SU-DHL-6 (cell line): Measurements from ENCODE around the gene C2orf92.

ENCODE experiments used
- H2AFZ ChIP-seq: fragments of 200-600 bp; sonication (generic); 2 replicates; pipeline ENCODE4 v1.6.1; 2014; ENCODE audit warnings: low read depth, mild to moderate bottlenecking, moderate library complexity, mixed read lengths, antibody characterized with exemption, low read length; ENCODE audit not compliant: severe bottlenecking
- H3F3A ChIP-seq: fragments of 200-600 bp; shearing (Covaris generic); 2 replicates; pipeline ENCODE4 v1.6.0; 2016; ENCODE audit warnings: antibody characterized with exemption, mild to moderate bottlenecking; ENCODE audit not compliant: insufficient read depth
- H3K27ac ChIP-seq: fragments of 200-600 bp; sonication (generic); 2 replicates; pipeline ENCODE4 v1.5.1; 2016; ENCODE audit warnings: low read depth, mild to moderate bottlenecking, low read length, moderate library complexity, mixed read lengths
- H3K27me3 ChIP-seq: fragments of 200-600 bp; sonication (generic), shearing (Covaris generic); 2 replicates; pipeline ENCODE4 v1.6.0; 2014; ENCODE audit warnings: mild to moderate bottlenecking, low read length
- H3K36me3 ChIP-seq: fragments of 200-600 bp; sonication (generic); 2 replicates; pipeline ENCODE4 v1.6.1; 2014; ENCODE audit warnings: mild to moderate bottlenecking, low read length, mixed read lengths
- H3K4me2 ChIP-seq: fragments of 300-600, 200-600 bp; shearing (Covaris generic), sonication (generic); 2 replicates; pipeline ENCODE4 v1.6.0; 2014; ENCODE audit warnings: low read length, low read depth, mild to moderate bottlenecking; ENCODE audit not compliant: poor library complexity, severe bottlenecking
- H3K4me3 ChIP-seq: fragments of 200-600 bp; sonication (generic); 2 replicates; pipeline ENCODE4 v1.5.1; 2014; ENCODE audit warnings: antibody characterized with exemption, low read length, mild to moderate bottlenecking, mixed read lengths; ENCODE audit not compliant: insufficient read depth, poor library complexity, severe bottlenecking
- H3K79me2 ChIP-seq: fragments of 200-600 bp; sonication (generic); 2 replicates; pipeline ENCODE4 v1.6.1; 2014; ENCODE audit warnings: mild to moderate bottlenecking, low read length, moderate library complexity; ENCODE audit not compliant: insufficient read depth
- H3K9ac ChIP-seq: fragments of 200-600 bp; sonication (generic); 2 replicates; pipeline ENCODE4 v1.7.0; 2014; ENCODE audit warnings: mild to moderate bottlenecking, low read length
- H3K9me2 ChIP-seq: fragments of 200-600 bp; sonication (generic); replicated peaks from 2 replicates; pipeline ENCODE4 v1.6.1; 2014; ENCODE audit warnings: low read length; ENCODE audit not compliant: insufficient read depth
- H3K9me3 ChIP-seq: fragments of 200-600 bp; sonication (generic); 2 replicates; pipeline ENCODE4 v1.6.1; 2014; ENCODE audit warnings: low read length, mixed read lengths; ENCODE audit not compliant: insufficient read depth
- H4K20me1 ChIP-seq: fragments of 200-600 bp; sonication (generic); 2 replicates; pipeline ENCODE4 v1.6.1; 2014; ENCODE audit warnings: low read depth, mild to moderate bottlenecking, antibody characterized with exemption, low read length, moderate library complexity, mixed read lengths
- EZH2phosphoT487 ChIP-seq: fragments of 200-600 bp; sonication (generic), shearing (Covaris generic); conservative IDR thresholded peaks from 2 replicates; pipeline ENCODE4 v1.6.1; 2018; ENCODE audit warnings: mild to moderate bottlenecking, antibody characterized with exemption, low read length, moderate library complexity, mixed read lengths
- TF ChIP-seq, protein P1 (sequence below): fragments of 200-600 bp; sonication (generic); IDR thresholded peaks from one replicate; pipeline ENCODE4 v1.5.1; 2017; ENCODE audit warnings: antibody characterized with exemption, mild to moderate bottlenecking, low read length, moderate library complexity; ENCODE audit not compliant: insufficient read depth, poor library complexity, severe bottlenecking

C2orf92 gene

DNA sequence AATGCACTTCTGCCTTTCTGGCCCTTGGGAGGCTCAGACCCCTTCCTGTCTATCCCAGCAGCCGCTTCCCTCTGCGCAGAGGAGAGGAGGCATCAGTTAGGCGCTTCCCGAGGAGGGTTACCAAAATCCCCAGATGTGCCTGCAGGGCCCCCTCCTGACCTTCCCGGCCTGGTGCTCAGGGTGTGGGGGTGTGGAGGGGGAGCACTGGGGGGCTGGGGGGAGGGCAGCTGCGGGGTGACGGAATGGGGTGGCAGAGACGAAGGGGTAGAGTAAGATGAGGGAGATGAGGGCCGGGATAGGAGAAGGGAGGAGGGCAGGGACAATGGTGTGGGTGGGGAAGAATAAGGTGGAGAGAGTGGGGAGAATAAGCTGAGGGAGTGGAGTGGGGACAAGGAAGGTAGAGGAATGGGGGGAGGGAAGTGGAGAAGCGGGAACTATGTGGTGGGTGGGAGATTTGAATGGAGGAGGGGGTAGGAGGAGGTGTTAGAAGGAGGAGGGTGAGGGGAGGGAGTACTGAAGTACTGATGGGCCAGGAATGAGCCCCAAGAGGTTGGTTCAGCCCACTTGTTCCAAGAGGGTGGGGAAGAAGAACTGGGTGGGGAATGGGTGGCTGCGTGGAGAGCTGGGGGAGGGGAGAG lies 37.3 kb downstream of the C2orf92 start:
- Histone ChIP-seq H3K27ac (no peak overlapping the region), H3K27me3 (no peaks in the 10 kb centered on the region), H3K9me3 (no peaks in the 10 kb centered on the region), H3F3A (no peaks in the 10 kb centered on the region), H3K36me3 (no peaks in the 10 kb centered on the region), H3K9ac (no peak overlapping the region), H3K79me2 (no peaks in the 10 kb centered on the region), H3K4me2 (no peak overlapping the region), H4K20me1 (no peaks in the 10 kb centered on the region), H3K4me3 (no peak overlapping the region), H2AFZ (no peak overlapping the region), H3K9me2 (no peaks in the 10 kb centered on the region)
- TF ChIP-seq, protein P1, sequence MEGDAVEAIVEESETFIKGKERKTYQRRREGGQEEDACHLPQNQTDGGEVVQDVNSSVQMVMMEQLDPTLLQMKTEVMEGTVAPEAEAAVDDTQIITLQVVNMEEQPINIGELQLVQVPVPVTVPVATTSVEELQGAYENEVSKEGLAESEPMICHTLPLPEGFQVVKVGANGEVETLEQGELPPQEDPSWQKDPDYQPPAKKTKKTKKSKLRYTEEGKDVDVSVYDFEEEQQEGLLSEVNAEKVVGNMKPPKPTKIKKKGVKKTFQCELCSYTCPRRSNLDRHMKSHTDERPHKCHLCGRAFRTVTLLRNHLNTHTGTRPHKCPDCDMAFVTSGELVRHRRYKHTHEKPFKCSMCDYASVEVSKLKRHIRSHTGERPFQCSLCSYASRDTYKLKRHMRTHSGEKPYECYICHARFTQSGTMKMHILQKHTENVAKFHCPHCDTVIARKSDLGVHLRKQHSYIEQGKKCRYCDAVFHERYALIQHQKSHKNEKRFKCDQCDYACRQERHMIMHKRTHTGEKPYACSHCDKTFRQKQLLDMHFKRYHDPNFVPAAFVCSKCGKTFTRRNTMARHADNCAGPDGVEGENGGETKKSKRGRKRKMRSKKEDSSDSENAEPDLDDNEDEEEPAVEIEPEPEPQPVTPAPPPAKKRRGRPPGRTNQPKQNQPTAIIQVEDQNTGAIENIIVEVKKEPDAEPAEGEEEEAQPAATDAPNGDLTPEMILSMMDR, result no peak
- no peak for TF ChIP-seq EZH2phosphoT487

DNA sequence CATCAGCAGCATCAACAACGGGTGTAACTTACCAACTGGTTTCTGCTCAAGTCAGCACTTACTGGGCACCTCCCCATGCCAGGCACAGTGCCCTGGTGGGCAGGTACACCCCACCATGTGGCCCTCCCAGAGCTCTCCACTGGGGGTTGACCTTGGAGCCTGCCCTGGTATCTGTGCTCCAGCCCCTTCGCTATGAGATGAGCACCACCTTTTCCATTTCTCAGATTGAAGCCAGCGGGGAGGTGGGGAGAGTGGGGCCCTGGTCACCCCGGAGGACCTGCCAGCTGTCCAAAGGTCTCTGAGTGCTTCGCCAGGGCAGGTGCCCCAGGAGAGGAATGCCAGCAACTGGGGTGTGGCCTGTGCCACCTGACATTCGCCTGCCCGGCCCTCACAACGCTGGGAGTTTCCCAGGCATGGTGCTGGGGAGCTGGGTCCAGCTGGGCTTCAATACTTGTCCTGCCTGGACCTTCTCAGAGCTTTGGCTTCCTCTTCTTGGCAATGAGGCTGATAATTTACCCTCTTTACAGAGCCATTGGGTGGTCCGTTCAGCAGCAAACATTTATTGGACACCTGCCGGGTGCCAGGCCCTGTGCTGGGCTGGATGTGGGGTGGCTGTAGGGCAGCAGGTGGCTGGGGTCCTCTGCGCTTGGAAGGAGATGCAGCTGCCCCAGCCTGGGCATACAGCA lies 38.0 kb downstream of the C2orf92 start:
- Histone ChIP-seq H3K9me3 (no peaks in the 10 kb centered on the region), H2AFZ (no peak overlapping the region), H3K79me2 (no peaks in the 10 kb centered on the region), H4K20me1 (no peaks in the 10 kb centered on the region), H3K27ac (no peak overlapping the region), H3K27me3 (no peaks in the 10 kb centered on the region), H3K4me3 (no peak overlapping the region), H3K4me2 (no peak overlapping the region), H3K9ac (no peak overlapping the region), H3F3A (no peaks in the 10 kb centered on the region), H3K9me2 (no peaks in the 10 kb centered on the region), H3K36me3 (no peaks in the 10 kb centered on the region)
- no peak for TF ChIP-seq EZH2phosphoT487
- TF ChIP-seq, protein P1, result no peak

DNA sequence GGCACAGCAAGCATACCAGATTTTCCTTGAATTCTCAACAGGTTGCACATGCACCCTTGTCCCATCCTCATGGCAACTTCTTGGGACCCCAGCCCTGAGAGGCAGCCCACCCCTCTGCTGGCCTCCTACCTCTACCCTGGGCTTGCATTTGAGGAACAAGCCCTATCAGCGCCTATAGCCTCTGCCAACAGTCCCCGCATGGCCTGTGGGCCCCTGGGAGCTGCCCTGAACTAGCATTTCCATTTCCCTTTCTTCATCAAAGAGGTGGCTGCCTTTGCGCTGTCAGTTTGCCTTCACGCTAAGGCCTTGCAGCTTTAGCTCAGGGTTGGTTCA lies 38.5 kb downstream of the C2orf92 start:
- Histone ChIP-seq H3K27ac (no peak overlapping the region), H3K9ac (no peak overlapping the region), H3K9me2 (no peaks in the 10 kb centered on the region), H3F3A (no peaks in the 10 kb centered on the region), H3K9me3 (no peaks in the 10 kb centered on the region), H3K36me3 (no peaks in the 10 kb centered on the region), H4K20me1 (no peaks in the 10 kb centered on the region), H3K4me2 (no peak overlapping the region), H2AFZ (no peak overlapping the region), H3K4me3 (no peak overlapping the region), H3K79me2 (no peaks in the 10 kb centered on the region), H3K27me3 (no peaks in the 10 kb centered on the region)
- TF ChIP-seq, protein P1, result no peak
- no peak for TF ChIP-seq EZH2phosphoT487
